Gastrocnemius medialis (tissue), 4 donors: ENCODE results near the gene TCAP.

Source experiments
- CTCF ChIP-seq, 5 experiments: fragments of 450-650 bp in 3 of 5; fragments of 200-600 bp in 2 of 5; sonication (generic) in 2 of 5; IDR thresholded peaks in 4 of 5; conservative IDR thresholded peaks in 1 of 5; 1 replicate in 4 of 5; 2 replicates in 1 of 5; pipeline ENCODE4 v1.5.1; 2016 to 2019; ENCODE audit warnings: antibody characterized with exemption in 5 of 5, mild to moderate bottlenecking in 3 of 5, moderate library complexity in 3 of 5
- POLR2A ChIP-seq, 2 donors: fragments of 450-650 bp; IDR thresholded peaks; one replicate each; pipeline ENCODE4 v1.6.1; 2017; ENCODE audit warnings: antibody characterized with exemption in 2 of 2, mild to moderate bottlenecking in 2 of 2, moderate library complexity in 2 of 2

GRCh38 chr17:39627047-39627711 is 38.0 kb upstream of the TCAP start:
- TF ChIP-seq CTCF (IDR thresholded peaks at IDR 0.05 in 4 of 5, conservative IDR thresholded peaks at IDR 0.05 in 1 of 5), result no peak
- no peak for TF ChIP-seq POLR2A (IDR thresholded peaks at IDR 0.05)
